ENCODE results near the gene TMPRSS9.

TMPRSS9 gene

DNA sequence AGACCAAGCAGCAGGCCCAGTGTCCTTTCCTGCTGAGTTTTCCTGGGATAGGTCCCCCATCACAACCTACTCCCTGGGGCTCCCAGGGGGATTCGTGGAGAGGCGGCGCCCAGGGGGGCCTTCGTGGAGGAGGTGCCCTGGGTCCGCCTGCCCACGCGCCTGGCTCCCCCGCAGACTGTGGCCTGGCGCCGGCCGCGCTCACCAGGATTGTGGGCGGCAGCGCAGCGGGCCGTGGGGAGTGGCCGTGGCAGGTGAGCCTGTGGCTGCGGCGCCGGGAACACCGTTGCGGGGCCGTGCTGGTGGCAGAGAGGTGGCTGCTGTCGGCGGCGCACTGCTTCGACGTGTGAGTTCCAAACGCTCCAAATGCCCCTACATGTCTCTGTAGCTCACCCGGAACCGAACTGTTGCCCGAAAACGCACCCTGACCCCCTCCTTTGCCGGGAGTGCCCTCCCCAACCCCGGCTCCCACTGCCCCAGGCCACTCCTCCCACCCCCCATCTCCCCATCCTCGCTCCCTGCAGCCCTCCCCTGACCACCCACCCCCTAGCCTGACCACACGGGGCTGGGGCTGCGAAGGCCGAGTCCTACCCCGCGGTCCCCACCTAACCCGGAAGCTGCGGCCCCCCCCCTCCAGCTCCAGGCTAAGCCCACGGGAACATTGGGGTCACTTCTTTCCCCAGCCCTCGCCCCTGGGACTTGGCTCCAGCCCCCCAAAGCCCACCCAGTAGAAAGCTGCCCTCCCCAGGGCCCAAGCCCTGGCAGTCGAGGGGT is 64.0 kb downstream of the TMPRSS9 start:
- no peak for DNase-seq

DNA sequence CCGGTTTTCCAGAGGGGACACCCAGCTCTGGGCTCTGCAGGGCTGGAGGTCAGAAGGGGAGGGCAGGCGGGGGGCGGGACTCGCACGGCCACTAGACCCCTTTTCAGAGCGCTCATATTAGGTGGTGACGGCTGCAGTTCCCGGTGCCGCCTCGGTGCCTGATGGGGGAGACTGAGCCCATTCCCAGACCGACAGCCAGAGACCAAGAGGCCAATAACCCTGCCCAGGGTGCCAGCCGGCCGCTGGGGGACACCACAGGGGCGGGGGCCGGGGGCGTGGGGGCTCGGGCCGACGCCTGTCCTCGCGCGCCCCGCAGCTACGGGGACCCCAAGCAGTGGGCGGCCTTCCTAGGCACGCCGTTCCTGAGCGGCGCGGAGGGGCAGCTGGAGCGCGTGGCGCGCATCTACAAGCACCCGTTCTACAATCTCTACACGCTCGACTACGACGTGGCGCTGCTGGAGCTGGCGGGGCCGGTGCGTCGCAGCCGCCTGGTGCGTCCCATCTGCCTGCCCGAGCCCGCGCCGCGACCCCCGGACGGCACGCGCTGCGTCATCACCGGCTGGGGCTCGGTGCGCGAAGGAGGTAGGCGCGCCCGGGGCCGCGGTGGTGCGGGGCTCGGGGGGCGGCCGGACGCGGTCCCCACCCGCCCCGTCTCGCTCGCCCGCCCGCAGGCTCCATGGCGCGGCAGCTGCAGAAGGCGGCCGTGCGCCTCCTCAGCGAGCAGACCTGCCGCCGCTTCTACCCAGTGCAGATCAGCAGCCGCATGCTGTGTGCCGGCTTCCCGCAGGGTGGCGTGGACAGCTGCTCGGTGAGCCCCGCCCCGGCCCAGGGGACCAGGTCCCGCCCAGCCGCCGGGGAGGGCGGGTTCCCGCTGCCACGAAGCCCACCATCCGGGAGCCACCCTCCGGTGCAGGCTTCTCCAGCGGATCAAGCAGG is 64.9 kb downstream of the TMPRSS9 start:
- no peak for DNase-seq

DNA sequence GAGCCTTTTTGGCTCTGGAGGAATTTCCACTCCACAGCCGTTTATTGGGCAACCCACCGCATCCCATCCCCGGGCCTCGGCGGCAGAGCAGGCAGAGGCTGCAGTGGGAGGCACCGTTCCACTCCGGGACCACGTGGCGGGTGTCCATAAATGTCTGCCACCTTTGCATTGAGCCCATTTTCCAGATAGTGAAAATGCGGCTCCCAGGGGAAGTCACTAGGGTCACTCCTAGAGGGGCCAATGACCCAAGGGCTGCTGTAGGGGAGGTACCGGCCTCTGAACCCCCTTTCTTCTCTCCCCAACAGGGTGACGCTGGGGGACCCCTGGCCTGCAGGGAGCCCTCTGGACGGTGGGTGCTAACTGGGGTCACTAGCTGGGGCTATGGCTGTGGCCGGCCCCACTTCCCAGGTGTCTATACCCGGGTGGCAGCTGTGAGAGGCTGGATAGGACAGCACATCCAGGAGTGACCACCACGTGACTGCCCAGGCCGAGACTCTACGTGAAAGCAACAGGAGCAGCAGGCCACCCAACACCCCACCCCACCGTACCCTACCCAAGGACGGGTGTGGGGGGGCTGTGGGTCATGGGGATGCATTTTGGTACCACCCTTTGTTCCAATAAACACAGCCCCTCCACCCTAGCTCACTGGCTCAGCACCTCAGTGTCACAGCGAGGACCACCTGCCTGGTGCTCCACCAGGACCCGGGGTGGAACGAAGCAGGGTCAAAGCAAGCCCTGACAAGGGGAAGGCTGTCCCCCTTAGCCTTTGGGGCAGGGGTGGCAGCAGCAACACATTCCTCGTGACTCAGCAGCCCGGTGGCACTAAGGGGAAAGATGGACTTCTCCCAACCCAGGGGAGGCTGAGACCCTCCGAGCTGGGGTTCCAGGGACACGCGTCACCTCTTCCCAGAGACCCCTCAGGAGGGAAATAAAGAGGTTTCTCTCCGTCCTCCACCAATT is 65.8 kb downstream of the TMPRSS9 start:
- DNase-seq, result no peak

DNA sequence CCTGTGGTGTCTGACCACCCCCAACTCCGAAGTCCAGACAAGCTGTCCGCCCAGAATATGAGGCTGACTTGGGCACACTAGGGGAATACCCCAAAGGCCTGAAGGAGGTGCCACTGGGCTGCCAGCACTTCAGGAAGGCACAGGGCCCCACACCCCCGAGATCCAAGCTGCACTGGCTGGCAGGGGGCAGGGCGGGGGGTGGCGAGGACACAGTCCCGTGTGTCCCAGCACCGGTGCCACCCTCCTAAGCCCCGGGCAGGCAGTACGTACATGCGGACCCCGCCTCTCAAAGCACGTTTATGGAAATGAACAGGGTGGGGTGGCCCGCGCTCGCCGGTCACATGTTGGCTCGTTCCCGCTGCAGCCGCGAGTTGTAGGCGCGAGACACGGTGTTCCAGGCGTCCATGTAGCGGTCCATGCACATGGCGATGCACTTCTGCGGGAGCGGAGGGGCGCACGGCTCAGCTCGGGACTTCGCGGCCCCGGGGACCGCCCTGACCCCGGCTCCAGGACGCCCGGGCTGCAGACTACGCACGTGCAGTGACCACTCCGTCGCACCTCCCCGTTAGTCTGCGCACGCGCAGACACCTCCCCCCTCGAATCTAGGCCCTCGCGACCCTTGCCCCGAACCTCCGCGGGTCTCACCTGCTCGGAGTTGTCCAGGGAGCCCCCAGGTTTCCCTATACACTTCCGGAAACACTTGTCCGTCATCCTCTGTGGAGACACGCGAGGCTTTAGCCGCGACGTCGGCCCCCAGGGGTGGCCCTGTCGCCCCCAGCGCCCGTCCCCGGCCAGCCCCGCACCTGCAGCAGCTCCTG is 66.8 kb downstream of the TMPRSS9 start:
- DNase-seq, result peak; percentile 25 to 48 (median 29)

DNA sequence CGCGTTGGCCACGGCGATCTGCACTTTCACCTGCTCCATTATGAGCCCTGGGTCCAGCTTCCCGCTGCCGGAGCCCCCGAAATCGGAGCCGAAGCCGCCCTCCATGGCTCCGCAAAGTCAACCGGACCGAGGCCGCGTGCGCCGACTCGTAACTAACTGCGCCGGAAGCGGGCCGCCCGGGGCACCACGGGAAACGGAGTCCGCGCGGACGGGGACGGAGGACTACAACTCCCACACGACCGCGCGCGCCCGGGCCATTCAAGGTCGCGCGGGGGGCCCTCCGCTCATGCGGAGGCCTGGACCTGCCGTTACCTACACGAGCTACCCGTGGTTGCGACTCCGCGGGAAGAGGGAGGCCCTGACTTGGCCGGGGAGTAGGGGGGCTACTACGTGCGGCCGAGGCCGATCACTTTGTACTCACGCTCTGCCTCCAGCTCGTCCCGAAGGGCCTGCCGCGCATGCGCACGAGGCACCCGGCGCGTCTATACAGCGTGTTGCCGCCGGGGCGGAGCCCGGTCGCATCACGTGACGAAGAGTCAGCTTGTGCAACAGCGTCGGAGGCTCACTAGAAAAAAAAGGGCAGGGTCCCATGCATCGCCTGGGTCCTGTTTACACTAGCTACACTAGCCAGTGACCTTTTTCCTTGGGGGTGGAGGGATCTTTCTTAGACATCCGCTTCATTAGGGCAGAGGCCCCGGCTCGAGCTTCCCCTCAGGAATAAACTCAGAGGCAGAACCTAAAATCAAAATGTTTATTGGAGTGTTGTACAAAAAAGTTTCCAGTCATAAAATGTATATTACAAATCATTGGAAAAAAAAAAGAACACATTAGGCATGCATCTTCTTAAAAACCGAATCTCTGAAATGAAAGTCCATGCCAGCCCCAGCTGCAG is 67.6 kb downstream of the TMPRSS9 start, which contains the start of gene TIMM13:
Gene TIMM13 (minus strand): TSS at position 158 of the 892 bp plus-strand sequence. CDS start 53 bp downstream, at position 105.
- peak; percentile 98 to 99 (median 99) for DNase-seq

DNA sequence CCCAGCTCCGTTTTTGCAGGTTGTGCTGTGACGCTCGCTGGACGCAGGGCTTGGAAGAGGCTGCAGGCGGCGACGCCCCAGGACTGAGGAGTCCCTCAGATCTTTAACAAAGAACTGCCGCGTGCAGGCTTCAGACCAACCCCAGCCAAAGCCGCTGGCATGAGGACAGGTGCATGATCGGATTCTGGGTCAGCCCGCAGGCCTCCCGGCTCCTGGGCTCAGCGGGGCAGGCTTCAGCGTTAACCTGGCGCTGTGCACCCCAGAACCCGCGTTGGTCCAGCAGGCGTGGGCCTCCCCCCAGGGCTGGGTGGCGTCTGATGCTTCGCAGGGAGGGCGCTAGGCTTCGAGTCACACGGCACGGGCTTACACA is 68.2 kb downstream of the TMPRSS9 start:
- no peak for DNase-seq

DNA sequence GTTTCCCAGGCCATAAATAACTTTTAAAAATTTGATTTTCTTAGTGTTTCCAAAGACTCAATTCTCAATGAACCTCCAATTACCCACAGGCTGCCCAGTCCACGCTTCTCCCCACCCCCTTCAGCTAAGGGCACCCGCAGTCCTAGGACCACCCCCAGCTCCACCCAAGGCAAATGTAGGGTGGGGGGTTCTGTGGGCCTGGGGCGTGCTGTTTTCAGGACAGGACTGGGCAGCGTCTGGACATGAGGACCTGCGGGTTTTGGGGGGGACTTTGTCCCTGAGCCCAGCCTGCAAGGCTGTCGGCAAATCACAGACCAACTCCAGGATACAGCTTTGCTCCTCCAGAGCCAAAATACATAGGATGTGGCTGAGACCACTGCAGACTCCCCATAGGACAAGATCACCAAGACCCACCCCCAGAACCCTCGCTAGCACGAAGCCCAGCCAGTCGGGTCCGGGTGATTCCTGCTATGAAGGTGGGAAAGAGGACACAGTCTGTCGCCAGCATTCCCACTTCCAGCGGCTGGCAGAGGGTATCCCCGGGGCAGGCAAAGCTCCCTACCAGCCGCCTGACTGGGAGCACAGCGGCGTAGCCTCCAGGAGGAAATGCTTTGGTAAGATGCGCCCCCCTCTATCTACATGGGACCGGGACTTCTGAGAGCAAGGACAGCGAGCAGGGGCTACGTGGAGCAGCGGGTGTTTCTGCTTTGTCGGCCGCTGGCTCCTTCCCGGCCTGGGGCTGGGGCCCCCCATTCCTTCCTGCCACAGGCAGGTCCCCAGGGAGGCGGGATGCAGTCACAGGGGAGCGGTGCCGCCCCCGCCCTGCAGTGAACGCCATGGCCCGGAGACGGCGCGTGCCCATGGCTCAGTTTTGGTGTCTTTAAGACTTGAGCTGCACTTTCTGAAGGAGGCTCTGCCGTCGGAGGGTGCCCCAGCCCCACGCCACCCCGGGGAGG is 69.0 kb downstream of the TMPRSS9 start:
- no peak for DNase-seq

DNA sequence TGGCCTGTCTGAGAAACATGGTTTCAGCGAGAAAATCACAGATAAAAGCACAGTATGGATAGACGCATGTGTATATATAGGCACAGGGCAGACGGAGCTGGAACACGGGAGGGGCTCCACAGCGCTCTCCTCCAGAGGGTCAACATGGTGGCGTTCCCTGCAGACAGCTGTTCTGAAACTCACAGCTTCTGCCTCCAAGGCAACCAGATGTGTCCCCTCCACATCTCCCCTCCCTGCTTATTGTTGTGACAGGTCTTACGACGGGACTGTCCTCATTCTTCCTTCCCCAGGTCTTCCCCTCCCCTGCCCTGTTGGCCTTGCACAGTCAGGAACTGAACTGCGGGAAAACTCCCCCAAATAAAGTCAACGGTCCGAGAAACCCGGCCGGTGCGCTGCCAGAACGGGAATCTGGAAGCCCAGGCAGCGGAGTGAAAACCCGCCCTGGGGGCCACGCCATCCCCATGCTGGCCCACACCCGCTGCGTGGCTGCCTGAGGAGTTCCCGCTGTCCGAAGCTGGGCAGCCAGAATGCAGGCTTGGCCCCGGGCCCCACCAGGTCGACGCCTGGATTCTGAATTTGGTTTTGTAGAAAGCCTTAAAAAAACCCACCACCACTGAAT is 70.0 kb downstream of the TMPRSS9 start:
- DNase-seq, result no peak

DNA sequence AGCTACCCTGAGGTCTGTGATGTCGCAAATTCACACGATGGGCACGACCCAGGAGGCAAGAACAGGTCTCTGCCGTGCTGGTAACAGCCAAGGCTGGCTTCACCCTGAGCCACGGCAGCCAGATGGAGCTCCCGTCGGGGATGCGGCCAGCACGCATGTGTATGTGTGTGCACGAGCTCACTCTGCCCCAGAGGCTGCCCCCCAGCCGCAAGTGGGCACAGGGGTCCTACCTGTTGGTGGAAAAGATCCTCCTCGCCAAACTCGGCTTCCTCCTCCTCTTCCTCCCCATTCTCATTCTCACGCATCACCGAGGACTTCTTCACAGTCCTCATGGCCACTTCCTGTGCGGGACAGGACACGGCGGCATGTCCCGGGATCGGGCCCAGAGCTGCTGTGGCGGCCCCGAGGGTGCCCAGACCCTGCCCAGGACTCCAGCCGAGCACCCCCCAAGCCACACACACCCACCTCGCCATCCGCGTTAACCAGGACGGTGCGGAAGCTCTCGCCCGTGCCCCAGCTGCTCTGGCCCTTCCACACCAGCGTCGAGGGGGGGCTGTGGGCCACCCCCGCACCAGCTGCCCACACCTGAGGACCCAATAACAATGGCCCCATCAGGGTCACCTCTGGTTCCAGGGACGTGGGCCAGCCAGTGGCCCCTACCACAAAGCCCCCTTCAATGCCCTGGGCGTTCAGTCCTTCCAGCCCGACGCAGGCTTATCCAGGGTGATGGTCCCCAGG is 71.4 kb downstream of the TMPRSS9 start:
- peak in 1 of 3 donors; percentile 17 for DNase-seq

DNA sequence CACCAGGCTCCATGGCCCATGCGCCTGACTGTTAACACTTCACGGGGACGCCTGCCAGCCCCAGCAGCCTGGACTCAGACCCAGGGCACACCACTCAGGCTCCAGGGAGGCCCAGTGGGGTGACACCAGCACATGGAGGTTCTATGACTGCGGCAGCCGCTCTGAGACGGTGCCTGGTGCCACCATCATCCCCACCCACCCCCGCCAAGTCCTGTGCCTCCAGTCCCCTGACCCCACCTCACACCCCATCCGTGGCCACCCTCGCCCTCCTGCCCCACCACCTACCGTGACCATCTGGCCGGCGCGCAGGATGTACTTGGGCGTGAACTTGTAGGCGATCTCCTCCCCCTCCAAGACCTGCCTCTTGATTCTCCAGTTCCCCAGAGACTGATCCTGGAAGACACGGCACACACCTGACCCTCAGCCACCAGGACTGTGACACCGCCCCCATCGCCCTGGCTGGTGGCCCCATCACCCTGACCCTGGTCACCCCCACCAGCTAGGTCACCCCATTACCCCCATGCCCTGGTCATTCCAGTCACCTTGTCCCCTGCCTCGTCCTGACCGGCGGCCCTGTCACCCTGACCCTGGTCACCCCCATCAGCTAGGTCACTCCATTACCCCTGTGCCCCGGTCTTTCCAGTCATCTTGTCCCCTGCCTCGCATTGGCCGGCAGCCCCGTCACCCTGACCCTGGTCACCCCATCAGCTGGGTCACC is 72.2 kb downstream of the TMPRSS9 start:
- DNase-seq, result peak in 1 of 3 donors; percentile 15

DNA sequence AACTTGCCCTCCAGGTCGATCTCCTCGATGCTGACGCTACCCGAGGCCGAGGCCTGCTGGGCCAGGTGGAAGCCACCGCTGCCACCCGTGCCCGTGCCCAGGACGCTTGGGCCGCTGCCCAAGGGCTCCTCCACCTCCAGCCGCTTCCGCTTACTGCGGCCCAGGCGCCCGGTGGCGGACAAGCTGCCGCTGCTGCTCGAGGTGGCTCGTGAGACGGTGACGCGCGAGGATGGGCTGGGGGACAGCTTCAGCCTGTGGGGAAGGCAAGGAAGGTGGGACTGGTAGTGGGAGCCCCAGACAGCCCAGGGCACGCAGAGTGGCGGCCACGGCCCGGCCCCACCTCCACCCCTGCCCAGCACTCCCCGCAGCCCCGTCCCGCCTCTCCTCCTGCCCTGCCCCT is 73.8 kb downstream of the TMPRSS9 start:
- DNase-seq, result no peak

DNA sequence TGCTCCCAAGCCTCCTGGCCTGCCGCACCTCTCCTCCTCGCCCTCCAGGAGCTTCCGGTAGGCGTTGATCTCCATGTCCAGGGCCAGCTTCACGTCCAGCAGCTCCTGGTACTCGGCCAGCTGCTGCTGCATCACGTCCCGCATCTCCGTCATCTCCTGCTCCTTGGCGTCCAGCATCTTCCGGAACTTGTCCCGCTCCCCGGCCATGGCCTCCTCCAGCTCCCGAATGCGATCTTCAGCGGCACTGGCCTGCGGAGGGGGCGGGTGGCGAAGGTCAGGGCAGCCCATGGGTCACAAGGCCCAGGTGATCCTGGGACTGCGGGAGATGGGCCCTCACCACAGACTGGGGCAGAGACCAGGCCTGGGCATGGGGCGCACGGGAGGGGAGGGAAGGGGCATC is 74.2 kb downstream of the TMPRSS9 start:
- no peak for DNase-seq

DNA sequence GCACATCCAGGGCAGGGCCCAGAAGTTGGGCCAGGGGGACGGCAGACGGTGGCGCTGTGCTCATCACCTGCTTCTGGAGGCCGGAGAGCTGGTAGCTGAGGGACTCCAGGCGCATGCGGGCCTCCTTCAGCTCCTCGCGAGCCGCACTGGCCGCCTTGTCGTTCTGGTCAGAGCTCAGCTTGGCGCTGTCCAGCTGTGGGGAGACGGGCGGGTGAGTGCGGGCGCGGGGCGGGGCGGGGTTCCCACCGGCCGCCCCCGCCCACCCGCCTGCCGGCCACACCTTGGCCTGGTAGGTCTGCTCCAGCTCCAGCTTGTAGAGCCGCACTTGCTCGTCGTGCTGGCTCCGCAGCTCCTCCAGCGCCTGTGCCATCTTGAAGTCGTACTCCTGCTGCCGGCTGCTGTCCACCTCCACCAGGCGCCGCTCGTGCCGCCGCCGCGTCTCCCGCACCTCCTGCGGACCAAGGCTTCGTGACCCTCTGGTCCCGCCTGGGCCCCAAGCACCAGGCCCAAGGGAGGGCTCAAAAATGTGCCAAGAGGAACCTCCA is 74.7 kb downstream of the TMPRSS9 start:
- no peak for DNase-seq

DNA sequence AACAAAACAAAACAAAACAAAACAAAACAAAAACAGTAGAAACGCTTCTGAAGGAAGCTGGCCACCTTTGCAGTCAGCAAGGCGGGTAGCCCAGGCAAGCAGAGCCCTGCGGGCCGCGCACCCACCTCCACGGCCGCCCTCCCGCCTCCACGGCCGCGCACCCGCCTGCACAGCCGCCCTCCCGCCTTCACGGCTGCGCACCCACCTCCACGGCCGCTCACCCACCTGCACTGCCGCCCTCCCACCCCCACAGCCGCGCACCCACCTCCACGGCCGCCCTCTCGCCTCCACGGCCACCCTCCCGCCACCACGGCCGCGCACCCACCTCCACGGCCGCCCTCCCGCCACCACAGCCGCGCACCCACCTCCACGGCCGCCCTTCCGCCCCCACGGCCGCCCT is 76.3 kb downstream of the TMPRSS9 start:
- no peak for DNase-seq

DNA sequence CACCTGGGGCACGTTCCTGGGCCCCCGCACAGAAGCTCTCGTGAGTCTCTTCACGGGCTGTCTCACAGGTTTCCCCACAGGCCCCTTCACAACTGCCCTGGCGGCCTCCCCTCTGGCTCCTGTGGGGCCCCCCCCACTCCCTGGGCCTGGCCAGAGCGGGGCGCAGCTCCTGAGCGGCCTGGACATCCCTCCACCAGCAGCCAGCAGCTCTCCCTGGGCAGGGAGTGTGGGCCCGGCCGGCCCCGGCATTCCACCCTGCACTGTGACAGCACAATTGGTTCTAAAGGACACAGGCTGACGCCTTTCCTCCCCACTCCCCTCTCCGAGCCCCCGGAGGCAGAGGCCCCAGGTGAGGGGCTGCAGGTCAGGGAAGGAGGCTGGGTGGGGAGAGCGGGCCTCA is 76.9 kb downstream of the TMPRSS9 start:
- no peak for DNase-seq

DNA sequence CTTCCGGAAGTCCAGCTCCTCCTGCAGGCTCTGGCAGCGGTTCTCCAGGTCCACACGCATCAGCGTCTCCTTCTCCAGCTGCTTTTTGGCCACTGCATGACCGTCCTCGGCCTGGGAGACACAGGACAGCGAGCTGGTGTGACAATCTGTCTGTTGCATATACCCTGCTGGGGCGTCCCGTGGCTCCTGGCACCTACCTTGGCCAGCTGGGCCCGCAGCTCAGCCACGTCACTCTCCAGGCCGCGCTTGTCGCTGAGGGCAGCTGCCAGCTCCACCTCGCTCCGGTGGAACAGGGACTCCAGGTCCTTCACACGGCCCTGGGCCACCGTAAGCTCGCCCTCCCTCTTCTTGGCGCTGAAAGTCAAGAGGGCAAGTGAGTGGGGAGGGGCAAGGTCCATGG is 78.1 kb downstream of the TMPRSS9 start:
- no peak for DNase-seq

DNA sequence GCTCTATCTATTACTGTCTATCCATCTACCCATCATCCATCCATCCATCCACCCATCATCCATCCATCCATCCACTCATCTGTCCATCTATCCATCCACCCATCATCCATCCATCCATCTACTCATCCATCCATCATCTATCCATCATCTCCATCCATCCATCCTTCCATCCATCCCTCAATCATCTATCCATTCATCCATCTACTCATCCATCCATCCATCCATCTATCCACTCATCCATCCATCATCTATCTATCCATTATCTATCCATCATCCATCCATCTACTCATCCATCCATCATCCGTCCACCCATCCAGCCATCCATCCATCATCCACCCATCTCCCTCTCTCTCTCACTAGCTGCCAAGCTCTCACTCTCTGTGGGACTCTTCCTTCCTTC is 80.5 kb downstream of the TMPRSS9 start:
- no peak for DNase-seq

Data from suppressor macrophage treated with lipopolysaccharide for 1 hour (primary cell).